MM.1S (cell line): ENCODE measurements around the gene NCOA5.

Experiments used
- DNase-seq: peaks from one replicate; pipeline ENCODE4 v3.0.0-alpha.2; 2015
- H2AFZ ChIP-seq: fragments of 300-600 bp; sonication (generic); 2 replicates; pipeline ENCODE4 v1.6.0; 2016; ENCODE audit warnings: antibody characterized with exemption, low read length
- H3F3A ChIP-seq: fragments of 300-600 bp; sonication (generic); 2 replicates; pipeline ENCODE4 v1.6.1; 2016; ENCODE audit warnings: mild to moderate bottlenecking, antibody characterized with exemption, low read length, moderate library complexity, mixed read lengths; ENCODE audit not compliant: insufficient read depth
- H3K27ac ChIP-seq: fragments of 300-600 bp; sonication (generic); 2 replicates; pipeline ENCODE4 v1.5.1; 2016; ENCODE audit warnings: mild to moderate bottlenecking, low read length
- H3K27me3 ChIP-seq: fragments of 300-600 bp; sonication (generic); replicated peaks from 2 replicates; pipeline ENCODE4 v1.6.0; 2016; ENCODE audit warnings: low read length; ENCODE audit not compliant: insufficient read depth
- H3K36me3 ChIP-seq: fragments of 300-600 bp; sonication (generic); replicated peaks from 2 replicates; pipeline ENCODE4 v1.6.1; 2016; ENCODE audit warnings: mild to moderate bottlenecking, low read length, mixed read lengths; ENCODE audit not compliant: insufficient read depth
- H3K4me1 ChIP-seq: fragments of 300-600 bp; sonication (generic); 2 replicates; pipeline ENCODE4 v1.6.1; 2016; ENCODE audit warnings: low read length, mixed read lengths
- H3K4me2 ChIP-seq: fragments of 300-600 bp; sonication (generic); 2 replicates; pipeline ENCODE4 v1.6.0; 2016; ENCODE audit warnings: low read depth, low read length
- H3K4me3 ChIP-seq: fragments of 300-600 bp; sonication (generic); 2 replicates; pipeline ENCODE4 v1.5.1; 2016; ENCODE audit warnings: low read length, mixed read lengths
- H3K79me2 ChIP-seq: fragments of 300-600 bp; sonication (generic); 2 replicates; pipeline ENCODE4 v1.6.1; 2016; ENCODE audit warnings: mixed run types, low read length, mixed read lengths
- H3K9ac ChIP-seq: fragments of 300-600 bp; sonication (generic); 2 replicates; pipeline ENCODE4 v1.6.1; 2016; ENCODE audit warnings: low read length, mixed read lengths
- H3K9me2 ChIP-seq: fragments of 300-600 bp; sonication (generic); replicated peaks from 2 replicates; pipeline ENCODE4 v1.6.1; 2016; ENCODE audit warnings: mild to moderate bottlenecking, low read length, mixed read lengths; ENCODE audit not compliant: insufficient read depth
- H3K9me3 ChIP-seq: fragments of 300-600 bp; sonication (generic); replicated peaks from 2 replicates; pipeline ENCODE4 v1.6.1; 2016; ENCODE audit warnings: mild to moderate bottlenecking, low read length, mixed read lengths; ENCODE audit not compliant: insufficient read depth
- H4K20me1 ChIP-seq: fragments of 300-600 bp; sonication (generic); 2 replicates; pipeline ENCODE4 v1.6.1; 2016; ENCODE audit warnings: mild to moderate bottlenecking, low read length, moderate library complexity, mixed read lengths; ENCODE audit not compliant: insufficient read depth
- EZH2 ChIP-seq: fragments of 300-600 bp; sonication (generic); optimal IDR thresholded peaks from 2 replicates; pipeline ENCODE3; 2017; ENCODE audit warnings: low read depth, mild to moderate bottlenecking, antibody characterized with exemption, low read length, mixed read lengths
- EZH2phosphoT487 ChIP-seq: fragments of 300-600 bp; sonication (generic); IDR thresholded peaks from 2 replicates; pipeline ENCODE4 v1.6.1; 2018; ENCODE audit warnings: antibody characterized with exemption, low read length
- TF ChIP-seq, protein P1 (sequence below): fragments of 300-600 bp; sonication (generic); IDR thresholded peaks from 2 replicates; pipeline ENCODE4 v1.5.1; 2016; ENCODE audit warnings: antibody characterized with exemption, low read length, mixed read lengths

Gene NCOA5

GRCh38 chr20:46065691-46066090 is 24.1 kb downstream of the NCOA5 start:
- Histone ChIP-seq H3K36me3 (peaks cover 19% of the 10 kb centered on the region; the same call in 1 of the 2 replicates), H4K20me1 (no peaks in the 10 kb centered on the region)

GRCh38 chr20:46065006-46065405 is 24.8 kb downstream of the NCOA5 start:
- Histone ChIP-seq H2AFZ (no peak overlapping the region), H3K27ac (no peak overlapping the region), H3K36me3 (peaks cover 14% of the 10 kb centered on the region; the same call in 1 of the 2 replicates), H3K9me3 (no peaks in the 10 kb centered on the region), H3K4me1 (peaks cover 13% of the 10 kb centered on the region), H3K4me2 (no peak overlapping the region), H3K4me3 (no peak overlapping the region), H3K27me3 (no peaks in the 10 kb centered on the region), H3K9ac (no peak overlapping the region), H3F3A (peaks cover 6% of the 10 kb centered on the region; the same call in 1 of the 2 replicates), H3K79me2 (no peaks in the 10 kb centered on the region), H4K20me1 (peaks cover 5% of the 10 kb centered on the region; the same call in 1 of the 2 replicates), H3K9me2 (no peaks in the 10 kb centered on the region)
- no peak for DNase-seq
- no peak for TF ChIP-seq EZH2phosphoT487
- TF ChIP-seq, protein P1, sequence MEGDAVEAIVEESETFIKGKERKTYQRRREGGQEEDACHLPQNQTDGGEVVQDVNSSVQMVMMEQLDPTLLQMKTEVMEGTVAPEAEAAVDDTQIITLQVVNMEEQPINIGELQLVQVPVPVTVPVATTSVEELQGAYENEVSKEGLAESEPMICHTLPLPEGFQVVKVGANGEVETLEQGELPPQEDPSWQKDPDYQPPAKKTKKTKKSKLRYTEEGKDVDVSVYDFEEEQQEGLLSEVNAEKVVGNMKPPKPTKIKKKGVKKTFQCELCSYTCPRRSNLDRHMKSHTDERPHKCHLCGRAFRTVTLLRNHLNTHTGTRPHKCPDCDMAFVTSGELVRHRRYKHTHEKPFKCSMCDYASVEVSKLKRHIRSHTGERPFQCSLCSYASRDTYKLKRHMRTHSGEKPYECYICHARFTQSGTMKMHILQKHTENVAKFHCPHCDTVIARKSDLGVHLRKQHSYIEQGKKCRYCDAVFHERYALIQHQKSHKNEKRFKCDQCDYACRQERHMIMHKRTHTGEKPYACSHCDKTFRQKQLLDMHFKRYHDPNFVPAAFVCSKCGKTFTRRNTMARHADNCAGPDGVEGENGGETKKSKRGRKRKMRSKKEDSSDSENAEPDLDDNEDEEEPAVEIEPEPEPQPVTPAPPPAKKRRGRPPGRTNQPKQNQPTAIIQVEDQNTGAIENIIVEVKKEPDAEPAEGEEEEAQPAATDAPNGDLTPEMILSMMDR: no peak
- no peak for TF ChIP-seq EZH2

More at GRCh38 chr20:46065691-46066090, 24.1 kb downstream of the NCOA5 start:
- Histone ChIP-seq H3K9me3 (no peaks in the 10 kb centered on the region), H2AFZ (no peak overlapping the region), H3K4me2 (no peak overlapping the region), H3K27ac (no peak overlapping the region), H3K79me2 (no peaks in the 10 kb centered on the region), H3K27me3 (no peaks in the 10 kb centered on the region), H3K4me3 (no peak overlapping the region), H3K9ac (no peak overlapping the region), H3K4me1 (peaks cover 8% of the 10 kb centered on the region), H3F3A (peaks cover under 1% of the 10 kb centered on the region; the same call in 1 of the 2 replicates), H3K9me2 (no peaks in the 10 kb centered on the region)
- DNase-seq: no peak
- TF ChIP-seq EZH2 (no peak), EZH2phosphoT487 (no peak)
- TF ChIP-seq, protein P1: no peak

- H3K9ac ChIP-seq: no peak overlapping the region
- peaks cover 13% of the 10 kb centered on the region for H3K4me1 ChIP-seq
- no peaks in the 10 kb centered on the region for H3K9me3 ChIP-seq
- H2AFZ ChIP-seq: no peak overlapping the region
- no peak overlapping the region for H3K27ac ChIP-seq
- H3K4me2 ChIP-seq: no peak overlapping the region
- H3K9me2 ChIP-seq: no peaks in the 10 kb centered on the region
- H3K27me3 ChIP-seq: no peaks in the 10 kb centered on the region
- TF ChIP-seq EZH2phosphoT487: no peak
- TF ChIP-seq, protein P1: no peak
- no peak for TF ChIP-seq EZH2
- H3K4me3 ChIP-seq: no peak overlapping the region
- H4K20me1 ChIP-seq: peaks cover 5% of the 10 kb centered on the region; the same call in 1 of the 2 replicates
- no peaks in the 10 kb centered on the region for H3K79me2 ChIP-seq
- H3K36me3 ChIP-seq: peaks cover 17% of the 10 kb centered on the region; the same call in 1 of the 2 replicates
- no peak for DNase-seq
- H3F3A ChIP-seq: peaks cover 6% of the 10 kb centered on the region; the same call in 1 of the 2 replicates
Observed at GRCh38 chr20:46063652-46064054, 26.1 kb downstream of the NCOA5 start.
